ENCODE data around the gene PGGHG.

Gene PGGHG

GRCh38 chr11:342328-342727 is 53.4 kb downstream of the PGGHG start:
- WGBS: 93% methylated on average over 3 of the region's 3 CpGs
- no peaks in the 10 kb centered on the region for H3K9me3 ChIP-seq (ENCODE audit: insufficient read depth, low read depth, low read length)
- H3K36me3 ChIP-seq (ENCODE audit: insufficient read depth, low read length): no peaks in the 10 kb centered on the region
- no peaks in the 10 kb centered on the region for H3K27me3 ChIP-seq (ENCODE audit: insufficient read depth, low read length)
- H3K4me3 ChIP-seq (ENCODE audit: low read length): no peak overlapping the region
- H3K4me1 ChIP-seq (ENCODE audit: insufficient read depth, low read length): peaks cover 30% of the 10 kb centered on the region
- H3K9ac ChIP-seq (ENCODE audit: low read depth, low read length): no peak overlapping the region
- peak overlapping the region; percentile 73; the same call in 1 of the 2 replicates for H3K27ac ChIP-seq (ENCODE audit: low read depth, low read length)

- 92% methylated on average over 10 of the region's 11 CpGs for WGBS
- H3K27me3 ChIP-seq (ENCODE audit: insufficient read depth, low read length): no peaks in the 10 kb centered on the region
- H3K4me1 ChIP-seq (ENCODE audit: insufficient read depth, low read length): peaks cover 24% of the 10 kb centered on the region
- no peaks in the 10 kb centered on the region for H3K9me3 ChIP-seq (ENCODE audit: insufficient read depth, low read depth, low read length)
- no peak overlapping the region for H3K27ac ChIP-seq (ENCODE audit: low read depth, low read length)
- no peak overlapping the region for H3K4me3 ChIP-seq (ENCODE audit: low read length)
- H3K9ac ChIP-seq (ENCODE audit: low read depth, low read length): no peak overlapping the region
- no peaks in the 10 kb centered on the region for H3K36me3 ChIP-seq (ENCODE audit: insufficient read depth, low read length)
These were observed 56.1 kb downstream of the PGGHG start for GRCh38 chr11:344836-345578.
